ENCODE measurements around the gene TICAM2.

The TICAM2 gene

DNA sequence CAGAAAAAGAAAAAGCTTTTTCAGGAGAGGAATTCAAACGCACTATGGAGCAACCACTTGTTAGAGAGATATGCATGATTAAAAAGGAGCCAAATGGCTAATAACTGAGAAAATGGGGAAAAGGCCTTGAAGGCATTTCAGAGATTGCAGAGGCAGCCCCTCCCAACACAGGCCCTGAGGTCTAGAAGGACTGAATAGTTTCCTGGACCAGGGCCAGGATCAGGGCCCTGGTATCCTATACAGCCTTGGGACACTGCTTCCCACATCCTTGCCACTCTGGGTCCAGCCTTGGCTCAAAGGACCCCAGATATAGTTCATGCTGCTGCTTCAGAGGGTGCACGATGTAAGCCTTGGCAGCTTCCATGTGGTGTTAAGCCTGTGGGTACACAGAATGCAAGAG lies 37.0 kb downstream of the TICAM2 start:
- no peak for DNase-seq

DNA sequence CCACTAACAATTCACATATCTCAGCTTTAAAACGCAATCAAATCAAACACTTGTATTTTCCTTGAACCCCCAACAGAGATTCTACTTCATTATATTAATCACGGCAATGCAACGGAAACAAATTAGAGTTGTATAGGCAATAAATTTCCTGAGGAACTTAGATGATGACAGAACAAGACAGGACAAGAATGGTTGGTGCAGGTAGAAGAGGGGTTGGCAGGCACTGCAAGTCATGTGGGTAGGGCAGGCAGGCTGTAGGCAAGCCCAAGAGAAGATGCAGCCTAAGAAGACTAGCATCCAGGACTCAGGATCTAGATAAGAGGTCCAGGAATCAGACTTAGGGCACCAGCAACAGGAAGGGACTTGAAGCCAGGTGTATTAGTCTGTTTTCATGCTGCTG lies 41.1 kb downstream of the TICAM2 start:
- DNase-seq: no peak

DNA sequence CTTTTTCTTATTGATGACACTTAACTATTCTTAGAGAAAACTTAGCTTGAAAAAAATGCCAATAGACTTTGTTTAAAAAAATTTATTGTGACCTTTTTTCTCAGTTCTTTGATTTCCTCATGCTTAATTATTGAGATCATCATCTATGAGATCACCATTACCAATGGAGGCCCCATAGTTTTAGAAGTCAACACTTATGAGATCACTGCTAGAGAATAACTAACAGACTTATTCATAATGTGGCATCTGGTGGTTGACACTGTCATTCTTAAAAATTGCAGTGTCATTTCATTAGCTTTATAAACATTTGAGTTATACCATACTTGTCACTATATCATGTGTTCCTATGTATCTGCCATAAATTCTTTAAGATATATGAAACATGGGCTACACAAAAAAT lies 42.8 kb downstream of the TICAM2 start:
- peak; percentile 70 for DNase-seq

DNA sequence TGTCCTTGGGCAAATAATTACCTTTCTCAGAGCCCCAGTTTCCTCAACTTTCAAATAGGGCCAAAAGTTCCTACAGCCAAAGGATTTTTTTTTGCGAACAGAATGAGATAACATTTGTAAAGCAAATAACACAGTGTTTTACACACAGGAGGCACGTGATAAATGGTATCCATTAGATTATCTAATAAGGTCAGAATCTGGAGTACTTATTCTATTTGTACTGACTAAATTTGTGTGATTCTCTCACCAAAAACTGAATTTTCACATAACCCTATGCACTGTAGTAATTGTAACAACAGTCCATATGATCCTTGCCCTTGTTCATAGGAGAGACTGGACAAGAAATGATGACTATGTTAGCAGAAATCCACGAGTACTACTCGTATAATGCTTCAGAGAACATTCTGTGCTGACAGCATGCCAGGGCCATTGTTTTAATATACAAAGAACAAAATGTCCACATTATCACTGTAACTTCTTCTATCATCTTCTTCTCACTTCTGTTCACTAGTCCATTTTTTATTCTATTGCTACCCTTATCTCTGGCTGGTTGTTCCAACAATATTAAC lies 43.8 kb downstream of the TICAM2 start:
- no peak for DNase-seq

DNA sequence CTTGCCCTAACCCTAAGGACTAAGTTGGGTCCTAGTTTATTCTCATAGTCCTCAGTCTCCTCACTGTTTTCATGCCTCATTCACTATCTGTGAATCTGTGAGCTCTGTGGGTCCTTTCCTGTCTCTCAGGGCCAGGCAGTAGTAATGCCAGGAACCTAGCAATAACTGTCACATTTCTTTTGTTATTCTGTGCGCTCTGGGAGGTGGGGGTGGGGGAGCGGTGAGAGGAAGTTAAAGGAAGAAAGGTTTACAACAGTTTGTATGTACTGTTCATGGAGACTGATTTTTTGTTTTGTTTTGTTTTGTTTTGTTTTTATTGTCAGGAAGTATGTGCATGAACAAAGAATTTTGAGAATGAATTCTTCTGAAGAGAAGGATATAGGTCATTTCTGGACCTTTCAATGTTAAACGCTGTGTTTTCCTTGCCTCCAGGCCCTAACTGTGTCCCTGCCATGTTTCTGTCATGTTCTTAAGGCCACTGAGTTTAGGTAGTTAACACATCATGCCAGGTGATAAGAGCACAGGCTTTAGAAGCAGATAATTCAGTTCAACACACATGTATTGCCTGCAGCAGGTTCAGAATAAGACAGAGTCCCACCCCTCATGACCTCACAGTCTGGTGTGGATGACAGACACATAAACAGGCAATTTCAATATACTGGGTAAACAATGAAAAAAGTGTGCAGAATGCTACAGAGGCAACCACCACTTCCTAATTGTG lies 44.5 kb downstream of the TICAM2 start:
- DNase-seq: no peak

DNA sequence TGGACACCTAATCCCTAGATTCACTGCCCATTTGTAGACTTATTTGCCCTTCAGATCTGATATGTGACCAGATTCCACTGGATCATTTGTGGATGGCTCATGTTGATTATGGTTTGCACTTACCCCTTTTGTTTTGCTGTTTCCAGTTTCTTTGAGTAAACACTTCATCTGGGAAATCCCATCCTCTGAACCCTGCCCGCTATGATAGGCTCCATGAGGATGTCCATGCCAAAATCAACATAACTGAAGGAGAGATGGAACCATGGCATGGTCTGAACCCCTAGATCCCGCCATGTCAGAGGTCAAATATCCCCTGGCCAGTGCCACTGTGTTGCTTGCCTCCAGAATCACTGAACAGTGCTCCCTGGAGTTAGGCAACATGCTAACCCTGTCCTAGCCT lies 46.0 kb downstream of the TICAM2 start:
- no peak for DNase-seq

DNA sequence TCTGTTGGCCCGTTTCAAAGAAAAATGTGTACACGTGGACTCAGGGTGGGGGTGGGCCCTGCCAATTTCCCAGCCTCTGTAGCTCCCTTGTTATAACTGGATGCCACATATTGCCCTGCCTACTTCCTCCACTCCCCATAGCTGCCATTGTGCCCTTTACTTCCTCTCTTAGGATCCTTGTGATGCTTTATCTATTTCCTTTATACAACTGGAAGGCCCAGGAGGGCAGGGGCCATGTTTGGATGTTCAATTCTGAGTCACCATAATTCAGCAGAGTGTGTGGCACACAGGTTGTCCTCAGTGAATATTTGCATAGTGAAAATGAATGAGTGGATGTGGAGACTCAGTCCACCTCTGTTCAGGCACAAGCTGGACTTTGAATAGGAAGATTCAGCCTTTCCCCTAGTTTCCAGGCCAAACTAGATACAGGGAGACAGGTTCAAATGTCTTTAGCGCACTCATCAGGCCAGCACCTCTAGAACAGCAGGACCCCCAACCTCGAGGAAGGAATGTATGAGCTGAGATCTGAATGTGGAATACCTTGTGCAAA lies 47.1 kb downstream of the TICAM2 start:
- DNase-seq: no peak

DNA sequence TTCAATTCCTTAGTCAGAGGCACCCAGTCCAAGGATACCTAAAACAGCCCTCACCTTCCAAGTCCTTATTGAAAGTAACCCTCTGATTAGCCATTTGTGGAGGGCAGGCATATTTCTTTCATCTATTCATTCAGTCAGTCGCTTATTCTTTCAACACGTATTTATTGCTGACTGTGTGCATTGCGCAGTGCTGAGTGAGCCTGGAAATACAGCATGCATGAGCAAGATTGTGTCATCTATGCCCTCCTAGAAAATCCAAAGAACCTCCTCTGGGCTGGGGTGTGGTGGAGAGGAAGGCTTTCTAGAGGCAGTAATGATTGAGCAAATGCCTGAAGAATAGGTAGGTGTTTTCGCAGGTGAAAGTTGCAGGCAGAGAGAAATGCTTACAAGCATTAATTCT lies 49.2 kb downstream of the TICAM2 start:
- DNase-seq: no peak

DNA sequence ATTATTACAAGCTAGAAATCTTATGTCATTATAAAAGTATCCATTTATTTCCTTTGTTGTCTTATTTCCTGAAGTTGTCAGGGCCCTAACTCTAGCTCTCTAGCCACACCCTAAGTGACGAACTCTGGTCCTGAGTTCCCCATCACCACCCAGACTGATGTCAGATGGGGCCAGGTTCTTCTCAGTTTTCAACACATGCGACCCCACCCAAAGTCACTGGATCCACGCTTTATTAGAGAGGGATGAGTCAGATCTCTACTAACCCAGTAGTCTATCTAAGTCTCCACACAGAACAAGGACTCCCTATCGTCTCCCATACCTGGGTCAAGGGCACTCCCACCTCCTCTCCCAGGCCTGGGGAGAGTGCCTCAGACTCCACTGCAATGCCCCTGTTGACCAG lies 50.9 kb downstream of the TICAM2 start:
- no peak for DNase-seq

DNA sequence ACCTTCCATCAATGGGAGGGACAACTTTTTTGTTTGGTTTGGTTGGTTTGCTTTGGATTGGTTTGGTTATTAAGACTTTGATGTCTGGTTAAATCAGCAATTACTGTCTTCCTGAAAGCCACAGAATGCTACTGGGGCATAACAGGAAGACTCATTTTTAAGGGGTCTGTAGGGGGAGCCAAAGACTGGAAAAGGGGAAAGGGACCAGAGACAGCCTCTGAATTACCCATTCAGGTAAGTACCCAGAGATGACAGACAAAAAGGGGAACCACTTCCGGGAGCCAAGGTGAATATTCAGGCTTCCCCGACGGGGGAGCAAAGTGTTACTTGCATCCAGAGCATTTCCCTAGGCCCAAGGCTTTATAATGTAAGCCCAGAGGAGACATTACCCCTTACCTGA lies 53.1 kb downstream of the TICAM2 start:
- peak; percentile 17 for DNase-seq

DNA sequence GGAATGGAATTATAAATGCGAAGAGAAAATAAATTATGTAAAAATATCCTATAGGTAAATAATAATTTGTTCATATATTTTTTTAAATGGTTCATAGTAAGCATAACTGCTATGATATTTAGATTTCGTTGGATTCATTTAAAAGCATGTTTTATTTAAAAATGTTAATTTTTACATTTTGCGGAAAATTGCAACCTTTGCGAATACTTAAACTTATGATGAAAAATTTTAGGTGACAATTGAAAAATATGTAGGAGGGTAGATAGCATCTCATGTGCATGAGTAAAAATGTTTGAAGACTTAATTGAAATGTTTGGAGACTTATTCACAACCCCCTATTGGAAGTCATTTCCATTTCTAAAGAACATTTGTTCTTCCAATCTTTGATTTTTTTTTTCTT lies 53.6 kb downstream of the TICAM2 start:
- DNase-seq: no peak

DNA sequence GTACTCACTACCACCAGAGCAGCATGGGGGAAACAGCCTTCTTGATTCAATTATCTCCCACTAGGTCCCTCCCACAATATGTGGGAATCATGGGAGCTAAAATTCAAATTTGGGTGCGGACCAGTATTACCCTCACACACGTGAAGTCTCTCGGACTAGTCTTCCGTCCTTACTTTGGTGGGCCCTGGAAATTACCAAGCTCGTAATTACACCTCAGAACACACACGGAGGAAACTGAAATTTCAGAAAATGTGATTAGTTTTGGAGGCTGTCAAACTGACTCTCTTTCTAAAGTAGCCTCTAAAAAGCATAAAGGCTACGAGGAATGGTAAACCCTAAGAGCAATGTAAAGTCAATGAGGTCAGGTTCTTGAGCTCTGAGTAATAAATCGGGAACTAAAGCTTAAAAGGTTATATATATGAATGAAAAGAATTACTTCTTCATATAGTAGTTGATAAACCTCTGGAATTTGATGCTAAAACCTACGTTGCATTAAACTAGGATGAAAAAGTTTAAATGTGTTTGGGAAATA lies 56.9 kb downstream of the TICAM2 start:
- no peak for DNase-seq

DNA sequence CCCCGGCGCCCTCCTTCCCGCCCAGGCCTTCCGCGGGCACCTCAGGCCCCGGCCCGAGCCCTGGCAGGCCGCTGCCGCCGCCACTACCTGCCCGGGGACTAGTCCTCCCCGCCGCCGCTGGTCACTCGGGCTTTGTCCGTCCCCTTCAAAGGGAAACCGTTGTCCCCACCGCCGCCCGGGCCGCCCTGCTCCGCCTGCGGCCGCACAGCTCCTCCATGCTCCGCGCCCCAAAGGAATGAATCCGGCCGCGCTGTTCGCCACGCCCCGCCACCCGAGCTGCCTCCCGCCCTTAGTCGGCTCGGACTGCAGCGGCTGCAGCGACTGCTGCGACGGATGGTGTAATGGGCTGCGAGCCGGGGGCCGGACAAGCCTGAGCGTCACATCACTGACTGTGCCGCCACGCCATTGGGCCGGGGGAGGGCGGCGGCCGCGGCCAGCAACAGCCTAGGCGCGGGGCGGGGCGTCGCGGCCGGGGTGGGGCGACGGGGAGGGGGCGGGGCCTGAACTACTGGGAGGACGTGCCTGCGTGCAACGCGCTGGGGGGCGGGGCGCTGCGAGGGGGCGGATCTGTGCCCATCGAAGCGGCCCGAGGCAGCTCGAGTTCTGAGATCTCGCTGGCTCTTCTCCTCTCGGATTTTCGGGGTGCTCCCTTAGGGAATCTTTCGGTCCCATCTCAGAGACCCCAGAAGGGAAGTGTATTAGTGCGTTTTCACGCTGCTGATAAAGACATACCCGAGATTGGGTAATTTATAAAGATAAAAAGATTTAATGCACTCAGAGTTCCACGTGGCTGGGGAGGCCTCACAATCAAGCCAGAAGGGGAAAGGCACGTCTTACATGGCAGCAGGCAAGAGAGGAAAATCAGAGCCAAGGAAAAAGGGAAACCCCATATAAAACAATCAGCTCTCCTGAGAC lies 57.6 kb downstream of the TICAM2 start, which contains the start of gene FEM1C:
Gene FEM1C, minus strand, starts transcription at position 340 of the 915 bp plus-strand sequence. CDS start 1,282 bp downstream, outside the sequence.
- peak; percentile 99 for DNase-seq

DNA sequence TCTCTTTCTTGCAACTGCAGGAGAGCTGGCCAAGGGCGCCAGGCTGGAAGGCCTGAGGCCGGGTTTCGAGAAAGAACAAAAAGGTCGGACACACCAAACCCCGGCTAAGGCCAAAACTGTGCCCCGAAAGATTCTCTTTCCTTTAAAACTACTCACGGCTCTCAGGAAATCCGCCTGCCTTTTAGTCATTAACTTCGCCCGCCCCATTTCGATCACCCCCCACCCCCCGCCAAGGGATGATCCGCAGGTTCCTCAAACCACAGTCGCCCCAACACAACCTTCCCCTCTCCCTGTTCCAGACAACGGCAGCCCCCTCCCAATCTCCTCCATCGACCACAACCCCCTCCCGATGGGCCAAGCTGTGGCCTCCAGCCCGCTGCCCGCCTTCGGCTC lies 58.2 kb downstream of the TICAM2 start:
- DNase-seq: peak; percentile 29

DNA sequence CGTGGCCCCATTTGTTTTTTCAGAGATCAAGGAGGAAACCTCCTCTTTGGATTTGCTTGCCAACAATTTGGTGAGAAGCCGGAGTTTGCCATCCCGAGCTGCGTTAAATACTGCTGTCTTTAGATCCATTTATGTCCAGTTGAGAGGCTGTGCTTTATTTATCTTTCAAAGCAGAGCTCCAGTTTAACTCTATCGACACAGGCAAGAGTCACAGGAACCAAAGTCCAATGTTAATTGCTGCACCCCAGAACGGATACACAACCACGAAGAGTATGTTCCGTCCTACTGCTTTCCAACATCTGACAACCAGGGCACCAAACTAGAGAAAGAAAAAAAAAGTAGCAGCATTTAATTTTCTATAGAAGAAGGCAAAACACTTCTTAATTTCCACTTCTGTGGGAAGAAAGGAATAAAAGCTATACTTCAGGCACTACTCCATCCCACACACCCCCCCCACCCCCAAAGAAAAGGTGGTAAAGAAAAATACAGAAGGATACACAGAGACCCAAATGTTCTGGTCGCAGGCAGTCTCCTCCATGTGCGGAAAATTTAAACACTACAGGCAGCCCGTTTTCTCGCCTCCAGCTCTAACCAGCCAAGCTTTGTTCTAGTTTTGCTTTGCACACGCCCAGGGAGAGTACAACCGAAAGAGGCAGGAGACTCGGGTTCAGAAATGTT lies 58.8 kb downstream of the TICAM2 start:
- DNase-seq: peak; percentile 43

DNA sequence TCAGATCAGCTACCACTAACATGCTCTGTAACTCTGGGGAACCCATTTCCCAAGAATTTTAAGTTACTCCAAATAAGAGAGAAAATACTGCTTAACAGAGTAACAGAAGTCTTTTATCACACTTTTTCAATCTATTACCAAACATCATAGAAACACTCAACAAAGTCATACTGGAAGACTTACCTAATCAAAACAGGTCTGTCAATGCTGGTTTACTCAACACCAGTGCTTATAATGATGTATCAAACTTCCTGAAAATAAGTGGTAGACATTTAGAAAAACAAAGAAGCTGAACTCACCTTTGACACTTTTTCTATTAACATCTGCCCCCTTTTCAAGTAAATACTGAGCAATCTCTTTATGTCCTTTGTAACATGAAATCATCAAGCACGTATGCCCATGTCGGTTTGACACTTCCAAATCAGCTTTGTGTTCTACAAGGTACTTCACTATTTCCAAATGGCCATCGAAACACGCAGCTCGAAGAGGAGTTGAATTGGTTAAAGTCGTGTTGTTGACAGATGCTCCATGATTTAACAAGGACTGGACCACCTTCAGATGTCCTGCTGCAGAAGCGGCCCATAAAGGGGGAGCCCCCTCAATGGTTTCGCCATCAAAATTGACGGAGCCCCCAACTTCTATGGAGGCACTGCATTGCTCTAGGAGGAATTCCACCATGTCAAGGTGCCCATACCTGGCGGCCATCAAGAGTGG lies 59.5 kb downstream of the TICAM2 start:
- no peak for DNase-seq

DNA sequence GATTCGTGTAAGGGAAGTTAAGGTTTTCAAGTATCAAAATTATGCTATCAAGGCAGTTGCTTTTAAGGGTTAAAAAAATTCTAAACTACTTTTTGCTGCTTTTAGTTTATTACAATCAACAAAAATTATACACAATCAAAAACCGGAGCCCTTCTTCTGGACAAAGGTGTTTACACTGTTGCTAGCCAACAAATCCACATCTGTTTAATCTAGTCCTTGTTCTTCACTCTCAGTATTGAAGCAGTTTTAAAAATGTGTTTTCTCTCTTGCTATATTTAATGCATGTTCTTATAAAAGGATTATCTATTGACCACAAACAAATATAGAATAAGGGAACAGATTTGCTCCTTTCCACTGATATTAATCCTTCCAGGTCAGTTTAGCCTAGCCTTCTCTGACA lies 60.2 kb downstream of the TICAM2 start:
- no peak for DNase-seq

DNA sequence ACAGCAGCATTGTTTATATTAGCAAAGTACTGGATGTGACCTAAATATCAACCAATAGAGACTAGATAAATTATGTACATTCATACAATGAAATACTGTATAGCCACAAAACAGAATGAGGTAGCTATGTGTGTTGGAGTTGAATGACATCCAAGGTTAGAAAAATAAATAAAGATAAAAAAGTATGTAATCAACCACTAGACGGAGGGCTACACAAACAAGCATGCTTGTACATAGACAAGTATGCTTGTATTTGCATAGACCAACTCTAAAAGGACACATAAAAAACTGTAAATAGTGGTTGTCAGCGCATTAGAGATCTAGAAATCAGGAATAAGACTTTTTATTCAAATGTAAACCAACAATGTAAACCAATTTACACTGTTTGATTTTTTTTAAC lies 60.7 kb downstream of the TICAM2 start:
- no peak for DNase-seq

DNA sequence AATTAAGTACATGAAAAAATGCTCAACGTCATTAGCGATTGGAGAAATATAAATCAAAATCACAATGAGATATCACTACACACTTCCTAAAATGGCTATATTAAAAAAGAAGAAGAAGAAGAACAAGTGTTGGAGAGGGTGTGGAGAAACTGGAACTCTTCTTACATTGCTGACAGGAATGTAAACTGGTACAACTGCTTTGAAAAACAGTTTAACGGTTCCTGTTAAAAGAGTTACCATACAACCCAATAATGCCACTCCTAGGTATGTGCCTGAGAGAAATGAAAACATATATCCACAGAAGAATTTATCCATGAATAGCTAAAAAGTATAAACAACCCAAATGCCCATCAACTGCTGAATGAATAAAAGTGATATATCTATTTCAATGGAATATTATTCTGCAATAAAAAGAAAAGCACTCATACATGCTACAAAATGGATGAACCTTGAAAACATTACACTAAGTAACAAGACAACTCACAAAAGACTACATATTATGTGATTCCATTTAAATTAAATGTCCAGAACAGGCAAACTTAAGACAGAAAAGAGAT lies 66.7 kb downstream of the TICAM2 start:
- no peak for DNase-seq

DNA sequence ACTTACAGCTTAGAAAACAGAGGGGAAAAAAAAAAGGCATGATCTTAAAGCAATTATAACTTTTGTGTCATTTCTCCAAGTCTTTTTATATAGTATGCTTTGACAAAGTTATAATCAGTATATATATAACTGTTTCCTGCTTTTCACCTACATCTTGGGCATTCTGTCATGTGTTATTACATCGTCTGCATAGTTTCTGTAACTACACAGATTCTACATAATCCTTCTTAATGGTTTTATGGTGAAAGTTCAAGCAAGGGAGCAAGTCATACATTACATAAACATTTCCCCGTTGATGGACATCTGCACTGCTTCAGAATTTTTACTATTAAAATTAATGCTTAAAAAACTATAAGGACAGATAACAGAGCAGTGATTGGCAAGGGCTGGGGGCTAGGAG lies 69.8 kb downstream of the TICAM2 start:
- DNase-seq: peak; percentile 38

DNA sequence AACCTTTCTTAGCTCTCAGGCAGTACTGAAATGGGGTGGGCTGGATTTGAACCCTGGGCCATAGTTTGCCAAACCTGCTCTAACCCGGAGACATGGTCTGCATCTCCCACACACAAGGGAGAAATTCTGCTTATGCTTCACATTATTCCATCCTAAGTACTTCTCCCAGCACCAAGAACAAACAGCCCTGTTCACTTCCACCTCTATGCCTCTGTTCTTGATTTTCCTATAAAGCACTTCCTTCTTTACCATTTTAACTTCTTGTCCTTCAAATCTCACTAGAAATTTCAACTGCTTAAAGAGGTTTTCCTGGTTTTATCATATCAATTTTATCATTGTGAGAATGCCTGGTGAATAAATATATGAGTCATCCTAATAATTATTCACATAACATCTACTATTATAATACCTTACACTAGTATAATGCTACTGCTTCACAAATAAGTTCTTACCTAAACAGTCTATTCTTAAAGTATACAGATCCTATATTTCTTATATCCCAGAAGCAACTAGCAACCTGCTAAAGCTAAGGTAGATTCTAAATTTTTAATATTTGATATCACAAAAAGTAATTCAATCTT lies 70.4 kb downstream of the TICAM2 start:
- DNase-seq: no peak

All from fibroblast of skin of abdomen (primary cell).